GM18951 (cell line): ENCODE data around the gene SLX4.
A peak's percentile ranks its signal among the peaks of the same experiment; 100 is the strongest.

Source experiments
- POLR2A ChIP-seq: IDR thresholded peaks from 4 replicates; pipeline ENCODE4 v1.6.1; 2011; ENCODE audit warnings: mild to moderate bottlenecking; ENCODE audit not compliant: insufficient read length, insufficient read depth; ENCODE audit errors: extremely low read depth
- in situ Hi-C: fragments of 300-500 bp; cut with MboI; formaldehyde crosslinking; loops from one replicate; pipeline ENCODE4 v1.12.0; 2022; ENCODE audit warnings: low sequenced_read_pairs, mixed read lengths, inconsistent platforms; ENCODE audit not compliant: unreplicated experiment

Gene SLX4

DNA sequence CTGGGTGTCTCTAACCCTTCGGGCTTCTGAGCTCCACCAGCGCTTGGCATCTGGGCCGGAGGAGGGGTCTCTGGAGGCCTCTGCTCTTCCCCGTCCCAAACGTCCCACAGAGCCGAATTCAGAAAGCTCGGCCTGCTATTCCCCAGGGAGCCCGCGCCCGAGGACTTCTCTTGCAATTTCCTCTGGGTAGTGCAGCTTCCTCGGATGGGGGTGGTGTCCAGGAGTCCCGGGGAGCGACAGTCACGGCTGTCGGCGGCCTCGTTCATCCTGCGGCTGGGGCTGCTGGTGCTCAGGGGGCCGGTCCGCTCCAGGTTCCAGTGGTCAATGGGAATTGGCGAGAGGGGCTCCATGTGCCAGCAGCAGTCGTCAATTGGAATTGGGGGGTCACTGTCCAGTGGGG lies 22.4 kb downstream of the SLX4 start:
- TF ChIP-seq POLR2A, result no peak
- in situ Hi-C loops, result no loop called here

GRCh38 chr16:3587547-3588110 lies 23.8 kb downstream of the SLX4 start:
- TF ChIP-seq POLR2A, result no peak
- in situ Hi-C loops, result no loop called here

GRCh38 chr16:3584412-3584811 lies 27.0 kb downstream of the SLX4 start:
- TF ChIP-seq POLR2A, result no peak
- in situ Hi-C loops, result no loop called here

DNA sequence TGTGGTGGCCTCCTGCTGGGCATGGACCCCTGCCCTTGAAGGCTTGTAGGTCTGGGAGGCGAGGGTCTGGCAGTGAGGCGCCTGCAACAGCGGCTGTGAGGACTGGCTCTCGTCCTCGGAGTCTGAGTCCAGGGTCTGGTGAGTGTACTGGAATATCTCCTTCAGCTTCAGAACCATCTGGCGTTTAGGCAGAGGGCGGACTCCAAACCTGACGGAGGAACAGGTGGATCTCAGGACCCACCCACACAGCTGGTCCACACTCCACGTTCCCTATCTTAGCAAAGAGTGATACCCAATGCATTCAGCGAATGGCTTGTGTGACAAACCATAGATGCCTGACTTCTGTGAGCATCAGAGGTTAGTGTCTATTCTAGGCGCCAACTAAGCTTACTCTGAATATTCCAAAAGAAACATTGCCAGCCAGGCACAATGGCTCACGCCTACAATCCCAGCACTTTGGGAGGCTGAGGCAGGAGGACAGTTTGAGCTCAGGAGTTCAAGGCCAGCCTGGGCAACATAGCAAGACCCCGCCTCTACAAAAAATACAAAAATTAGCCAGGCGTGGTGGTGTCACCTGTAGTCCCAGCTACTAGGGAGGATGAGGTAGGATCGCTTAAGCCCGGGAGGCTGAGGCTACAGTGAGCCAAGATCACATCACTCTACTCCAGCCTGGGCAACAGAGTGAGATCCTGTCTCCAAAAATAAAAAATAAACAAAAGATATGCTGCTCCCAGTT lies 27.9 kb downstream of the SLX4 start:
- in situ Hi-C loops, result no loop called here
- TF ChIP-seq POLR2A, result no peak

- in situ Hi-C loops, result no loop called here
- no peak for TF ChIP-seq POLR2A
These were observed 28.9 kb downstream of the SLX4 start for GRCh38 chr16:3582276-3583165.

GRCh38 chr16:3581392-3581791 lies 30.0 kb downstream of the SLX4 start:
- in situ Hi-C loops, result no loop called here
- no peak for TF ChIP-seq POLR2A

DNA sequence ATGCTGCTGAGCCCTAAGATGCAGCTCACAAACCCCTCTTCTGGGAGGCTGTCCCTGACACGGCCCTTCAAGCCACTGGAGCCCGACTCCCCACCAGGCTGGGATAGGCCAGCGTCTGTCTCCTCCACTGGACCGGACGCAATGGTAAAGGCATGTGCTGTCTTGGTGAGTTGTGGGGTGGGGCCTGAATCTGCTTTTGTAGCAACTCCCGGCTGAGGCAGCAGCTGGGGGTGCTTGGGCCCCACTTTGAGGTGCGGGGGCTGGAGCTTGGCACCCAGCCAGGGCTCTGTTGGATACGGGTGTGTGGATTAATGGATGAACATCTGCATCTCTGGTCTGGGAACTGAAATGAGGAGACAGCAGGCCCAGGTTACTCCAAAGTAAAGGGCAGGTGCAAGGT lies 30.7 kb downstream of the SLX4 start:
- in situ Hi-C loops, result no loop called here
- TF ChIP-seq POLR2A, result no peak

DNA sequence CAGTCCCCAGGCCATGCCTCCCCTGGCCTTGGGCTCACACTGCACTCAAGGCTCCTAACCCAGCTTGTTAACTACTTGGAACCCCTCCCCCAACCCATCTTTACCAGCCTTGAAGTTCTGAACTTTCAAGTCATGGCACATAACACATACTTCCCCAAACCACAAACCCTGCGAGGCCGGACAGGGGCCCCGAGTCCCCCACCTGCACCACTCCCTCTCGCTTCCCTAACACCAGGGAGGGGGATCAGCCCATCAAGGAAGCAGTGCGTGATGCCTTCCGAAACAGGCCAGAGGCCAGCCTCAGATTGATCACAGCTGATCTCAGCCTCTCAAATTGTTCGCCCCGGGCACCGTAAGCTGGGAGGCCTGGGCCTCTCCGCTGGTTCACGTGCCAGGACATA lies 31.2 kb downstream of the SLX4 start:
- in situ Hi-C loops, result no loop called here
- no peak for TF ChIP-seq POLR2A

GRCh38 chr16:3579776-3580175 lies 31.6 kb downstream of the SLX4 start:
- no peak for TF ChIP-seq POLR2A

DNA sequence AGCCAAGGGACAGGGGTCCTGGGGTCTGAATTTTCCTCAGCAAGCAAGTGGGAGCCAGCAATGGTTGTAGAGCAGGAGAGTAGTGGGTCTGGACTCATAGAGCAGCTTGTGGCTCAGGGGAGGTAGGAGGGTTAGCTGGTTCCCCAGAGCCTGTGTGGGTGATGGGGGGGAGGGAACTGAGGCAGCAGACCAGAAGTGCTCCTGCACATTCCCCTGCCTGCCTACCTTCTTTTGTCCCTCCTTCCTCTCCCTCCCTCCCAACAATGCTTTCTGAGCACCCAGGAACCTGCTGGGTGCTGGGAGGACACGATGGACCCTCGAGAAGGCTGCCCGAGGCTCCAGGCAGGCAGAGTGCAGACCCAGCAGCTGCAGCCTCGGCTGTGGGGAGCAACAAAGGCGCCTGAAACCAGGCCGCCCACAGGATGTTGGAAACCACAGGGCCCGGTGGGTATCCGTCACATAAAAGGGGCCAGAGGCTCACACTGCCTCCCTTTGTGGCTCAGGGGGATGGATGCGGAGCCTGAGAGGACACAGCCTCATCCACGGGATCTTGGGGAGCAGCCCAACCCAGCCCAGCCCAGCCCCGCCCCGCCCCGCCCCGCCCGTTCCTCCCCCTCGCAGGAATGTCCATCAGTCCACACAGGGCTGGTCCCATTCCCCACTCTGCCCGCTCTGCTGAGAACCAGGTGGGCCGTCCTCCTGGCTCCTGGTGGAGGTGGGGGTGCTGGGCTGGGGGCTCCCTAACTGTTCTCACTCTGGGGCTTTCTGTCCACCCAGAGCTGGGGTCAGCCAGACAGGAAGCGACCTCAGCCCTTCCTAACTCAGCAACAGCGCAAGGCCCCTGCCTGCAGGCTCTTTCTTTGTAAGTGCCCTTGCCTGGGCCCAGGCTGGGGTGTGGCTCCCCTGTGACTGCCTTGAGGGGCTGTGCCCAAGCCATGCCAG lies 32.5 kb downstream of the SLX4 start:
- TF ChIP-seq POLR2A, result peak; percentile 54
- in situ Hi-C loops, result no loop called here

More at GRCh38 chr16:3579776-3580175, 31.6 kb downstream of the SLX4 start:
- in situ Hi-C loops, result no loop called here

- no peak for TF ChIP-seq POLR2A
- in situ Hi-C loops, result no loop called here
These were observed 33.3 kb downstream of the SLX4 start for GRCh38 chr16:3578121-3578520.

DNA sequence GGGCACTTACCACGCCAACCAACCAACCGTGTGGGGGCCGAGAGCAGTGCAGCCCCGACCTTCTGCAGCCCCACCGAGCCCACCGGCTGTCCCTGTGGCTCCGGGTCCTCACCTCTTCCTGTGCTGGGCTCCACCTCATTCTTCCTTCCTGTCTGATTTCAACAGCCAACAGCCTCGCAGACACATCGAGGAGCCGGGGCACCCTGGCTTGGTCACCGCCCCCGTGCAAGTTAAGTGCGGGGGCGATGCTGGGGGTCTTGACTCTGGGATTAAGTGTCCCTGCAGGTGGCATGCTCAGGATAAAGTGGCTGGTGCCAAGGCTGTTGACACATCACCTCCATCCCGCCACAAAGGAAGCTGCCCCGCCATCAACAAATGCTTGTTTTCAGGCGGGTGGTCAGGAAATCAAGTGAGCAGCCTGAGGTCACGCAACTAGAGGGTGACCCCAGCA lies 34.1 kb downstream of the SLX4 start, which contains the start of gene NLRC3:
Gene NLRC3, minus strand, starts transcription at position 102 of the 451 bp plus-strand sequence. CDS start 12,367 bp downstream, outside the sequence.
- TF ChIP-seq POLR2A, result peak; percentile 74
- in situ Hi-C loops, result no loop called here
